GM18951 (cell line): ENCODE measurements around the gene TMEM242.

Experiments used
- POLR2A ChIP-seq: IDR thresholded peaks from 4 replicates; pipeline ENCODE4 v1.6.1; 2011; ENCODE audit warnings: mild to moderate bottlenecking; ENCODE audit not compliant: insufficient read length, insufficient read depth; ENCODE audit errors: extremely low read depth
- in situ Hi-C: fragments of 300-500 bp; cut with MboI; formaldehyde crosslinking; loops from one replicate; pipeline ENCODE4 v1.12.0; 2022; ENCODE audit warnings: low sequenced_read_pairs, mixed read lengths, inconsistent platforms; ENCODE audit not compliant: unreplicated experiment

TMEM242 gene

GRCh38 chr6:157307661-157308060 is 15.7 kb downstream of the TMEM242 start:
- no peak for TF ChIP-seq POLR2A
- in situ Hi-C loops: loop anchor here (25.0 kb wide), 2 partner anchors 355 to 655 kb away; no protein-coding TSS in a partner anchor

- in situ Hi-C loops: loop anchor here (25.0 kb wide), 2 partner anchors 356 to 656 kb away; no protein-coding TSS in a partner anchor
- TF ChIP-seq POLR2A: no peak
Observed at GRCh38 chr6:157305670-157306653, 17.4 kb downstream of the TMEM242 start.

GRCh38 chr6:157304899-157305663 is 18.2 kb downstream of the TMEM242 start:
- TF ChIP-seq POLR2A: no peak
- in situ Hi-C loops: loop anchor here (25.0 kb wide), 2 partner anchors 357 to 657 kb away; no protein-coding TSS in a partner anchor

DNA sequence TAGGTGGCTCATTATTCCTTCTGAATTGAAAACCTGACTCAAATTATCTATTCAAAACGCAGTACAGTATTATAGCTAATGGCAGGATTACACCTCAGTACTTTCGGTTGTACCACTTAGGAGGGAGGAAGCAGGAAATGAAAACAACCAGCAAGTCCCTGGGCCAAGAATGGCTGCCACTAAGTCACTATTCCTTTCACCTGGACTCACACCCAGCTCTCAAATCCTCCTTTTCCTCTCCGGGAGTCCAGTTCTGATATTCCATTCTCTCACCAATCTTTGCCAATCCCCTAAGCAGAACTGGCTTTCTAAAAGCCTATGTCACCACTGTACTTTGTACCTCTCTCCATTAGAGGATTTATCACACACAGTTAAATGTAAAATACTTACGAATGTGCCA is 20.6 kb downstream of the TMEM242 start:
- in situ Hi-C loops: loop anchor here (25.0 kb wide), 2 partner anchors 360 to 660 kb away; no protein-coding TSS in a partner anchor
- no peak for TF ChIP-seq POLR2A

- in situ Hi-C loops: loop anchor here (25.0 kb wide), 2 partner anchors 362 to 662 kb away; no protein-coding TSS in a partner anchor
- no peak for TF ChIP-seq POLR2A
Observed at GRCh38 chr6:157300436-157300835, 22.9 kb downstream of the TMEM242 start.

- in situ Hi-C loops: loop anchor here (25.0 kb wide), 2 partner anchors 362 to 662 kb away; no protein-coding TSS in a partner anchor
- no peak for TF ChIP-seq POLR2A
Observed at GRCh38 chr6:157300006-157300405, 23.3 kb downstream of the TMEM242 start.

GRCh38 chr6:157298216-157298724 is 25.0 kb downstream of the TMEM242 start:
- in situ Hi-C loops: no loop called here
- no peak for TF ChIP-seq POLR2A

GRCh38 chr6:157294654-157295053 is 28.7 kb downstream of the TMEM242 start:
- TF ChIP-seq POLR2A: no peak
- in situ Hi-C loops: no loop called here

- TF ChIP-seq POLR2A: no peak
Observed at GRCh38 chr6:157293780-157294179, 29.5 kb downstream of the TMEM242 start.

GRCh38 chr6:157292202-157292601 is 31.1 kb downstream of the TMEM242 start:
- in situ Hi-C loops: no loop called here
- TF ChIP-seq POLR2A: no peak

More at GRCh38 chr6:157293780-157294179, 29.5 kb downstream of the TMEM242 start:
- in situ Hi-C loops: no loop called here

- in situ Hi-C loops: no loop called here
- TF ChIP-seq POLR2A: no peak
Observed at GRCh38 chr6:157291356-157291755, 32.0 kb downstream of the TMEM242 start.

DNA sequence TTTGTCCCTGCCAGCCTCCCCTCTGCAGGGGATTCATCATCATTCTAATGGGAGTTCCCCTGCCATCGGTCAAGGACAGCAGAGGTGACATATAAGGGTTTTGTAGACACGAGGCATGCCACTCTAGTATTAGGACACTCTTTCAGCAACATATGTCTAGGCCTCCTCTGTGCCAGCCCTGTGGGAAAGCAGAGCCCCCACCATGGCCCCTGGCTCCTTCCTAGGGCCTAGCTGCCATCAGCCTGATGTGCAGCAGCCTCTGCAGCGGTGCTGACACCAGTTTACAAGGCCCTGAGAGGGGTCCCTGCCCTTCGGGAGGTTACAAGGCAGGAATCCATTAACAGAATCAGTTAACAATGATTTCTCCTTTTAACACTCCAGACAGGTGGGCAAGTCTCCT is 32.5 kb downstream of the TMEM242 start:
- no peak for TF ChIP-seq POLR2A
- in situ Hi-C loops: no loop called here

DNA sequence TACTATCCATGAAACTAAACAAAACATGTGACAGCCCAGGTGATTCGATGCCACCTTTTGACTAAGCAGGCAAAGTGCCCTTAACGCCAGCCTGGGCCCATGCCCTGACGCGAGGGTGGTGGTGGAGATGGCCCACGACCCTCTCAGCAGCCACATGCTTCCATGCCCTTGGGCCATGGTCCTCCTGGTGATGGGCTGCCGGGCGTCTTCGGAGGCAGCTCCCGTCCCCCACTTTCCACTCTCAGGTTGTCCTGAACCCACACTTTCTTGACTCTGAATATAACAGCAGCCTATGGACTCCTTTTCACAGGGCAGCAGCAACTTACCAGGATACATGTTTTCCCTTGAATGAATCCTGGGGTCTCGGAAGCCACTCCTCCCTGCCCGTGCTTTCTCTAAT is 33.6 kb downstream of the TMEM242 start:
- in situ Hi-C loops: no loop called here
- no peak for TF ChIP-seq POLR2A

GRCh38 chr6:157288575-157288974 is 34.7 kb downstream of the TMEM242 start:
- in situ Hi-C loops: no loop called here
- no peak for TF ChIP-seq POLR2A
